ENCODE results near the gene FOXG1. TPM values are rescaled to one million over a fixed set of nuclear protein-coding genes. Genes with fewer than 3 reads are reported as not detected.

Gene FOXG1
- not detected in 2 replicates for total RNA-seq

GRCh38 chr14:28766469-28766955 is at the start of gene FOXG1:
Gene FOXG1, plus strand, starts transcription at chr14:28766787. Its CDS starts 493 bp downstream, at chr14:28767280.
- TF ChIP-seq CTCF (IDR thresholded peaks at IDR 0.05; ENCODE audit: insufficient read depth, low read length, severe bottlenecking): no peak
- no peak for FAIRE-seq

DNA sequence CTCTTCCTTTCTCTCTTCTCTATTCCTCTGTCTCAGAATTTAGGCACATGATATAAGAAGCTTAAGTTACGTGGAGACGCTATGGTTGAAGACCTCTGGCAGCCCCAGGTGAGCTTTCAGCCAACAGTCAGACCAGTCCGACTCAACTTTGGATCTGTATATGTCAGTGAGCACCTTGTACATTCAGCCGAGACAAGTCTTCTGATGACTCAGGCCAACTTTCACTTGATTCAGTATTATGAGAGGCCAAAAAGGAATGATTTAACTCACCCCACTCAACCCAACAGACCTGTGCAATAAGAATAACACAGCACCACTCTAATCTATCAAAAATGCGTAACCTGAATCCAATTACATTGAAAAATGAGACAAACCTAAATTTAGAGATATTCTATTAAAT is 47.5 kb upstream of the FOXG1 start:
- DNase-seq (ENCODE audit: low read depth): peak; percentile 71
- FAIRE-seq: no peak
- no peak for TF ChIP-seq CTCF (IDR thresholded peaks at IDR 0.05; ENCODE audit: insufficient read depth, low read length, severe bottlenecking)
- no peaks in the 10 kb centered on the region for H3K27me3 ChIP-seq (ENCODE audit: control insufficient read depth, insufficient read depth, low read length)
- no peaks in the 10 kb centered on the region for H3K36me3 ChIP-seq (ENCODE audit: control insufficient read depth, insufficient read depth, low read length)
- no peak overlapping the region for H3K4me3 ChIP-seq (ENCODE audit: low read depth, low read length)

More at GRCh38 chr14:28766469-28766955, at the start of gene FOXG1:
- Histone ChIP-seq H3K4me3 (ENCODE audit: low read depth, low read length) (no peak within 1 kb of the TSS), H3K27me3 (ENCODE audit: control insufficient read depth, insufficient read depth, low read length) (peaks cover 46% of the 10 kb centered on the region), H3K36me3 (ENCODE audit: control insufficient read depth, insufficient read depth, low read length) (no peaks in the 10 kb centered on the region)
- no peak for DNase-seq (ENCODE audit: low read depth)

DNA sequence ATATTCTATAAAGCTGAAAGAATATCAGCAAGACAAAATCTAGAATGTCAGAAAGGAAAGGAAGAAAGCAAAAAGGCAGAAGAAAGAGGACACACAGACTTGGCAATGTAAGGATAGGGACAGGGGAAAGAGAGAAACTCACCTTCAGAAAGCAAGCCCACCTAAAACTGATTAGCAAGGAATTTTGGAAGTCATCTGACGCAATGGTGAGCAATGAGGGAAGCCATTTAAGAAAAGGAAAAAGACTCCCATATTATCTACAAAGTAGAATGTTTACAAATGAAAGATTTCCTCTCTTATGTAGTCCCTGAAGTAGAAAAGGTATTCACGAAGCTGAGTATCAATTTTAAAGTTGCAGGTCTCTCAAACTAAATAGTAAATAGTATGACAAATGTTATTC is 35.2 kb upstream of the FOXG1 start:
- Histone ChIP-seq H3K36me3 (ENCODE audit: control insufficient read depth, insufficient read depth, low read length) (no peaks in the 10 kb centered on the region), H3K4me3 (ENCODE audit: low read depth, low read length) (no peak overlapping the region), H3K27me3 (ENCODE audit: control insufficient read depth, insufficient read depth, low read length) (no peaks in the 10 kb centered on the region)
- DNase-seq (ENCODE audit: low read depth) (no peak), FAIRE-seq (no peak)
- no peak for TF ChIP-seq CTCF (IDR thresholded peaks at IDR 0.05; ENCODE audit: insufficient read depth, low read length, severe bottlenecking)

DNA sequence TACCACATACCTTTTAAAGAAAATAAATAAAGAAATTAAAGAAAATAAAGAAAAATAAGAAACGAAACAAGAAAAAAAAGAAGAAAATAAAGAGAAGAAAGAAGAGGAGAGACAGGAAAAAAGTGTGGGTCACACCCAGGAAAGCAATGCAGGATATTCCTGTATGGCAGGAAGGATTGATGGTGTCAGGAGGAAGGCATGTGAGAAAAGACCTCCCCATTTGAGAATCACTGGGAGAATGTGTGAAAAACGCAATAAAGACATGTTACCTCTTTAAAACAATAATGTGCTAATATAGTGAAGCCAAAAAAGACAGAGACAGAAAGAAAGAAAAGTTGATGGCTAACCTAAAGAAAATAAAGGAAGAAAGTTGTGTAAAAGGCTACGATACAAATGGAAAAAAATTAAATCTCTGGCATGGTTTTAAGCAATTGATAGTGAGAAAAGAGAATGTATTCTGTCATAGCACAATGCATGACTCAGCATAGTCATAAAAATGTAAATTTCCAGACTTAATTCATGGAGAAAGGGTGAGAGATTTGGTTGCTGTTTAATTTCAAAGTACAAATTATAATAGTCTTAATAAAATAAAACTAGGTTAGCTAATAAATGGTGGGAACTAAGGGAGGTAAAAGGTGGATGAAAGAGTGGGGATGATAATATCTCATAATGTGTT is 24.3 kb upstream of the FOXG1 start:
- DNase-seq (ENCODE audit: low read depth) (peak; percentile 74), FAIRE-seq (no peak)
- Histone ChIP-seq H3K4me3 (ENCODE audit: low read depth, low read length) (no peak overlapping the region), H3K36me3 (ENCODE audit: control insufficient read depth, insufficient read depth, low read length) (no peaks in the 10 kb centered on the region), H3K27me3 (ENCODE audit: control insufficient read depth, insufficient read depth, low read length) (no peaks in the 10 kb centered on the region)
- no peak for TF ChIP-seq CTCF (IDR thresholded peaks at IDR 0.05; ENCODE audit: insufficient read depth, low read length, severe bottlenecking)

GRCh38 chr14:28744126-28744525 is 22.5 kb upstream of the FOXG1 start:
- H3K36me3 ChIP-seq (ENCODE audit: control insufficient read depth, insufficient read depth, low read length): no peaks in the 10 kb centered on the region
- no peak overlapping the region for H3K4me3 ChIP-seq (ENCODE audit: low read depth, low read length)
- no peak for FAIRE-seq
- peak; percentile 95 for DNase-seq (ENCODE audit: low read depth)
- TF ChIP-seq CTCF (IDR thresholded peaks at IDR 0.05; ENCODE audit: insufficient read depth, low read length, severe bottlenecking): no peak
- no peaks in the 10 kb centered on the region for H3K27me3 ChIP-seq (ENCODE audit: control insufficient read depth, insufficient read depth, low read length)

GRCh38 chr14:28745176-28745575 is 21.4 kb upstream of the FOXG1 start:
- Histone ChIP-seq H3K4me3 (ENCODE audit: low read depth, low read length) (no peak overlapping the region), H3K36me3 (ENCODE audit: control insufficient read depth, insufficient read depth, low read length) (no peaks in the 10 kb centered on the region), H3K27me3 (ENCODE audit: control insufficient read depth, insufficient read depth, low read length) (no peaks in the 10 kb centered on the region)
- TF ChIP-seq CTCF (IDR thresholded peaks at IDR 0.05; ENCODE audit: insufficient read depth, low read length, severe bottlenecking): no peak
- DNase-seq (ENCODE audit: low read depth) (no peak), FAIRE-seq (no peak)

Measured in bronchial epithelial cell (primary cell).